ENCODE measurements around the gene RGS3.

Gene RGS3

GRCh38 chr9:113465599-113466140 is 2.1 kb downstream of the RGS3 start:
- no peak for DNase-seq

- no peak for DNase-seq
Measured at GRCh38 chr9:113467183-113467582, 3.7 kb downstream of the RGS3 start.

GRCh38 chr9:113468716-113469448 is 5.4 kb downstream of the RGS3 start:
- peak in 25 of 56 donors; percentile 11 to 70 (median 34) for DNase-seq

GRCh38 chr9:113471143-113471542 is 7.6 kb downstream of the RGS3 start:
- no peak for DNase-seq

GRCh38 chr9:113471566-113471965 is 8.0 kb downstream of the RGS3 start:
- no peak for DNase-seq

GRCh38 chr9:113472199-113472598 is 8.7 kb downstream of the RGS3 start:
- DNase-seq = no peak

GRCh38 chr9:113474360-113475028 is 11.0 kb downstream of the RGS3 start:
- no peak for DNase-seq

GRCh38 chr9:113475031-113475430 is 11.5 kb downstream of the RGS3 start:
- no peak for DNase-seq

- DNase-seq = no peak
Measured at GRCh38 chr9:113475992-113476391, 12.5 kb downstream of the RGS3 start.

GRCh38 chr9:113476511-113476916 is 13.0 kb downstream of the RGS3 start:
- no peak for DNase-seq

- no peak for DNase-seq
Measured at GRCh38 chr9:113477058-113477457, 13.5 kb downstream of the RGS3 start.

- DNase-seq = no peak
Measured at GRCh38 chr9:113477661-113478060, 14.1 kb downstream of the RGS3 start.

- no peak for DNase-seq
Measured at GRCh38 chr9:113479174-113479621, 15.7 kb downstream of the RGS3 start.

- no peak for DNase-seq
Measured at GRCh38 chr9:113480612-113481011, 17.1 kb downstream of the RGS3 start.

- no peak for DNase-seq
Measured at GRCh38 chr9:113481176-113481787, 17.8 kb downstream of the RGS3 start.

- no peak for DNase-seq
Measured at GRCh38 chr9:113482341-113482740, 18.8 kb downstream of the RGS3 start.

GRCh38 chr9:113482991-113483675 is 19.6 kb downstream of the RGS3 start:
- no peak for DNase-seq

GRCh38 chr9:113483676-113484257 is 20.2 kb downstream of the RGS3 start:
- no peak for DNase-seq

- peak in 1 of 56 donors; percentile 78 for DNase-seq
Measured at GRCh38 chr9:113484258-113484730, 20.8 kb downstream of the RGS3 start.

- DNase-seq = no peak
Measured at GRCh38 chr9:113485761-113486115, 22.2 kb downstream of the RGS3 start.

GRCh38 chr9:113486327-113486726 is 22.8 kb downstream of the RGS3 start:
- DNase-seq = no peak

Data from amygdala (tissue), 56 donors.